ENCODE results near the gene OTOA.
"Not testable (repeated sequence)": the region's sequence is repeated elsewhere in the genome, so short reads cannot be mapped to it uniquely, and the experiment has no call there.

Gene OTOA

DNA sequence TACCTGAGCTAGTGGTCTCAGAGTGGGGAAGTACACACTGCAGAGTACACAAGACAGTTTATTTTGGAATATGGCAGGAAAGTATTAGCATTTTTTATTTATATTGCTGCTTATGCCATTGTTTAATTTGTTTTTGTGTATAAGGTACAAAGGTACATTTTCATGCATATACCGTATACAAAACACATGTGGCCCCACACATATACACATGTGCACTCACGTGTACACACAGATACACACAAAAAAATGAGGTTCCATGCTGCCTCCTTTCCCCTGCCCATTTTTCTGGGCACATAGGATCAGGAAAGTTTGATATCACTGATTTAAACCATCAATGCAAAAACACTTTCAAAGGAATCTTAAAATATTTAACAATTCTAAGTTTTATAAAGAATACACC lies 24.3 kb upstream of the OTOA start:
- in situ Hi-C loops (cut with MboI; ENCODE audit: low sequenced_read_pairs): no loop called here

DNA sequence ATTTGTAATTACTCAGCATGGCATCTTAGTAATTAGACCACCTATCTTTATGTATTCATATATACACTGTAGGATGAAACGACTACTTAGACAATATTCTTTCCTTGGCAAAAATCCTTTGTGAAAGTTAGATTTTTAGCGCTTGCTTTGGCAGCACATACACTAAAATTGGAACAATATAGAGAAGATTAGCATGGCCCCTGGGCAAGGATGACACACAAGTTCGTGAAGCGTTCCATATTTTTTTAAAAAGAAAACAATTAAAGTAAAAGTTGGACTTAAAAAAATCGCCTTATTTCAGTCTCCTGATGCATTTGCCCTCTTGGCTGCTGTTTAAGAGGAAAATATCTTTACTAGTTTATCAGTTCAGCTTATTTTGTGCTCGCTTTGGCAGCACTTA lies 21.9 kb upstream of the OTOA start:
- in situ Hi-C loops (cut with MboI; ENCODE audit: low sequenced_read_pairs): no loop called here

DNA sequence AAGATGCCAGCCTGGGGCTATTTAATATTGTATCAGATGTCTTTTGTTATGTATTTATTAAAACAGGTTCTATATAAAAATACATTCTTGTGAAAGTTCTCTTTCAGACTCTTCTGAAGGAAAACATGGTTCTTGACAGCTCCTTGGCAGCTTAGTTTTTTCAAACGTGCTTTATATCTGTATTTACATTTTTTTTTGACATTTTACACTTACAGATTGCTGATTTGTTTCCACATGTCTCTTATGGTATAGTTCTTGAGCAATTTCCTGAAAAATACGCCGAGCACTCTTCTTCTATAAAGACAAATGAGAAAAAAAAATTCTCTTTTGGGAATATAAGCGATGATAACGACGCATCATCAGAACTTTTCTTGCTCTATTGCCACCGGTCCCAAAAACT lies 20.9 kb upstream of the OTOA start:
- in situ Hi-C loops (cut with MboI; ENCODE audit: low sequenced_read_pairs): no loop called here

DNA sequence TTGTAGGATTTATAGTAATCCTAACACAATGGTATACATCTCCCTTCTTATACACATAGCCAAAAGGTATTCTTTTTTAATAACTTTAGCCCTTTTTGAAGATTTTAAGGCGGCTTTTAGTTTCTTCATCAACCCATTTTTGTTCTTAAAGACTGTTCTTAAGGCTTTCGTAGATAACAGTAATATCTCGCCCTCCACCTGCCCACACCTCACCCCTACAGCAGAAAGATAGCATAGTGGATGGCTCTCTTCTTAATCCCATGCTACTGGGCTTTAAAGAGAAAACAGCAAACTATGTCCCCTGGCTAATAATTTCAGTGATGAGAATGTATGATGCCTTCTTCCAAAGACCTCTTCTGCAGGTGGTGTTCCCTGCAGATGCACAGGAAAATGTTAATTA lies 20.0 kb upstream of the OTOA start:
- in situ Hi-C loops (cut with MboI; ENCODE audit: low sequenced_read_pairs): no loop called here

DNA sequence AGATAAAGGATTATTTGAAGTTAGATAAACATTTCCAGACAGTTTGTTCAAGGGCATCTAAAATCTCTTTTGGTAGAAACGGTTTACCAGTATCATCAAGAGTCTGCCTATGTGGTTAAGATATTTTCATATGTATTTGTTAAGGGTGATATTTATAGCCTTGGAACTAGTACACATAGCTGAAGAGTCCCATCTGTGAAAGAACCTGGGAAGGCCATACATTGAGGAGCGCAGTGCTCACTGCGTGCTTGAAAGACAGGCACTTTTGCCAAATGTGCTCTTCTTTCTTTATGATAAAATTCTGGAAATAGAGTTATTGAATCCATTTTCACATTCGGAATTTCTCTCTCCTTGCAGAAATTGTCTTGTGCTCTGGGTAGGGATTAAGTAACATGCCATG lies 19.1 kb upstream of the OTOA start:
- in situ Hi-C loops (cut with MboI; ENCODE audit: low sequenced_read_pairs): no loop called here

DNA sequence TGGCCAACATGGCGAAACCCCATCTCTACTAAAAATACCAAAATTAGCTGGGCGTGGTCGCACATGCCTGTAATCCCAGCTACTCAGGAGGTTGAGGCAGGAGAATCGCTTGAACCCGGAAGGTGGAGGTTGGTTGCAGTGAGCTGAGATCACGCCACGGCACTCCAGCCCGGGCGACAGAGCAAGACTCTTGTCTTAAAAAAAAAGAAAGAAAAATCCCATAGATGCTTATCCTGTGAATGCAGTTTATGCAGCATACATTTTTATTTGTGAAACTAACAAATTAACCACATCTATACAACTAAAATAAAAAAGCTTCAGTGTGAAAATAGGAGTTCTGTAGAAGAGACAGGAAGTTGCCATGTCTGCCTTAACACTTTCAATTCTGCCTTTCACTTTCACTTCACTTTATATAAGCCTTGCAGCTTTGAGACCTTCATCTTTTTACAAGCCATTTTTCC lies 18.5 kb upstream of the OTOA start:
- in situ Hi-C loops (cut with MboI; ENCODE audit: low sequenced_read_pairs): no loop called here

DNA sequence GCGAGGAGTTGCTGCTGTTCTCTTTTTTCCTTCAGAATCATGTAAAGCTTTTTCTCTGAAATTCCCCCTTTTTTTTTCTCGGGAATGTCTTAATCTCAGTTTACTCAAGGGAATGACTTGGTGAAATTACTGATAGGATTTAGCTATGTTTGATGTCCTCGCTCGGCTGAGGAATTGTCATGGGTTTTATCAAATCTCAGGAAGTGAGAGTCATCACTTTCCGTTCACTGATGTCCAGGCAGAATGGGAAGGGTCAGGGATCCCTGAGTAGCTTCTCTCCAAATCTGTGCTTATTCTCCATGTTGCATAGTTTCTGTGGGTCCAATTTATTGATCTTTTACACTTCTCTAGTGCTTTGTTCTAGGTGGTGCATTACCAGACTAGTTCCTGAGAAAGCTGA lies 17.7 kb upstream of the OTOA start:
- in situ Hi-C loops (cut with MboI; ENCODE audit: low sequenced_read_pairs): no loop called here

DNA sequence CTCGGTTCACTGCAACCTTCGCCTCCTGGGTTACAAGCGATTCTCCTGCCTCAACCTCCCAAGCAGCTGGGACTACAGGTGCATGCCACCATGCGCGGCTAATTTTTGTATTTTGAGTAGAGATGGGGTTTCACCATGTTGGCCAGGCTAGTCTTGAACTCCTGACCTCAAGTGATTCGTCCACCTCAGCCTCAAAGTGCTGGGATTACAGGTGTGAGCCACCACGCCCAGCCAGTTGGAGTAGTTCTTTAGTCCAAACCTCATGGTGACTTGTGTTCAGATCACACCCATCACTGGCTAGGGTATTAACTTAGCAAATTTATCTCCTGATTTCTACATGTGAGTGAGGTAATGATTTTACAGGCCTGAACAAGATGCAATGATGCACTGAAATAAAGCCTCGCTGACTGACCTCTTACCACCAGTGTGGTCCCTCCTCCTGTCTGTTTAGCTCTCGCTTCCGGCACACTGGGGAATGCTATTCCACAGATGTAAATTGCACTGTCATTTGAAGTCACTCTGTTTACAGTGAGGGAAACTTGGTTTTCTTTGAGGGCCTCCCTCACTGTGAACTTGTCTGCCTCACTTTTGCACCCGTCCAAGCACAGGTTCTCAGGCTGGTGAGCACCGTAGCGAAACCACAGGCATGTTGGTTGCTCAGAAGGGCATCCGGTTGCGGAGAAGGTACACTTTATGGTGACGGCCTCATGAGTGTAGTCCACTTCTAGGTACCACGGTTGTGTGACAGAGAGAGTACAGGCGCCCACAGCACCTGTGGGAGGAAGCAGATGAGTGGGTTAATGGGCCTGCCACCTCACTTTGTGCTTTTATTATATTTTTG lies 16.8 kb upstream of the OTOA start:
- in situ Hi-C loops (cut with MboI; ENCODE audit: low sequenced_read_pairs): no loop called here

DNA sequence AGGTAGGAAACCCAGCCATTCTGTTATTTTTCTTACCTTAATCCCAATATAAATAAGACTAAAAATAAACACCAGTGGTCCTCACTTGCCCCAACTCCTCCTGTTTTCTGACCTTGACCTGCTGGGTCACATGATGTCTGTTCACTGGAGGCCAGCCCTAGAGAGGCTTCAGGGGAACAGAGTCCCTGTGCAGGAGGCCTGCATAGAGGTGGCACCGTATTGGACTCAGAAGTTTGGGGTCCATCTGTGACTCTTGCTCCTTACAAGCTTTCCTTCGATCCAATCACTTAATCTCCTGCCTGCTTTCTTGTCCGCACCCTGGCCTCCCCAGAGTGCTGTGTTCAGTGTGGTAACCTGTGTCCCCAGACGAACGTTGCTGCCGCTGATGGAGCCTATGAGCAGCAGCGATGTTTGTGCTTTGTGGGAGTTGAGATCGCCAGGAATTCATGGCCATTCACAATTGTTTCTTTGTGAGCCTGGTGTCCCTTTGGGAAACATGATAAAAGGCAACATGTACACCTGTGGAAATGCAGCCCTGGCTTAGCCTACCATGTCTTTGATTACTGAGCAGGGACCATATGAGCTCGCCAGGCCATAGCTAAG lies 16.1 kb upstream of the OTOA start:
- in situ Hi-C loops (cut with MboI; ENCODE audit: low sequenced_read_pairs): no loop called here

DNA sequence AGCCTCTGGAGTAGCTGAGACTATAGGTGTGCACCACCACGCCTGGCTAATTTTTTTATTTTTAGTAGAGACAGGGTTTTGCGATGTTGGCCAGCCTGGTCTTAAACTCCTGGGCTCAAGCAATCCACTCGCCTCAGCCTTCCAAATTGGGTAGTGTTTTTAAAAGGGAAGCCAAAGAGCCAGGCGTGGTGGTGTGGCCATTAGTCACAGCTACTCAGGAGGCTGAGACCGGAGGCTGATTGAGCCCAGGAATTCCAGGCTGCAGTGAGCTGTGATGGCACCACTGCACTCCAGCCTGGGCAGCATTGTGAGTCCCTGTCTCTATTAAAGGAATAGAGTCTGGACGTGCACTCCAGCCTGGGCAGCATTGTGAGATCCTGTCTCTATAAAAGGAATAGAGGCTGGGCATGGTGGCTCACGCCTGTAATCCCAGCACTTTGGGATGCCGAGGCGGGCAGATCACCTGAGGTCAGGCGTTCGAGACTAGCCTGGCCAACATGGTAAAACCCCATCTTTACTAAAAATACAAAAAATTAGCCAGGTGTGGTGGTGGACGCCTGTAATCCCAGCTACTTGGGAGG lies 13.9 kb upstream of the OTOA start:
- in situ Hi-C loops (cut with MboI; ENCODE audit: low sequenced_read_pairs): not testable (repeated sequence)

DNA sequence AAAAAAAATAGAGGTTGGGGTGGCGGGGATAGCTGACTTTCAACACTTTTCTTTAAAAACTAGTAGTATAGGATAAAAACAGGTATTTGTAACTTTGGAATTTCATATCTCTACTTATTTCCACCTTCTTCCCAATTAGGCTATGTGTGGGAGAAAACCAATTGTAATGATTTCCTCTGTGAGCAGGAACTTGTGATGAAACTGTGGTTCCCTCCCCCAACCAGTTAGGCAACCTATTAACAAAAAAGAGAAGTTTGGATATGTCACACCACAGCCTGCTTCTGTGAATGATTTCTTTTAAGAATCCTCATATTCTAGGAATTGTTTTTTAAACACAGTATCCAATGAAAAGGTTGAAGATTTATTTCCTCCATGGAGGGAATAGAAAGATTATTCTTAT lies 13.2 kb upstream of the OTOA start:
- in situ Hi-C loops (cut with MboI; ENCODE audit: low sequenced_read_pairs): no loop called here

DNA sequence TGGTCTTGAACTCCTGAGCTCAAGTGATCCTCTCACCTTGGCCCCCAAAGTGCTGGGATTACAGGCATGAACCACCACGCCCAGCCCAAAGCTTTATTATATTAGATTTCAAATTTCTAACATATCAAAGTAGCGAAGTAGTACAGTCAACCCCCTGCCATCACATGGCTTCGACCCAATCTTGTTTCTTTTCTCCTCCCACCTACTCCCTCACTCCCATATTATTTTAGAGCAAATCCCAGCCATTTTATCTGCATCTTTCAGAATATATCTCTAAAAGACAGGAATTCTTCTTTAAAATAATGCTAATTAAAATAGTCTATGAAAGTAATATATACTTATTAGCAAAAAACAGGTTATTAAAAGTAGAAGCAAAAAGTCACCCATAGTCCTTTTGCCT lies 12.3 kb upstream of the OTOA start:
- in situ Hi-C loops (cut with MboI; ENCODE audit: low sequenced_read_pairs): no loop called here

DNA sequence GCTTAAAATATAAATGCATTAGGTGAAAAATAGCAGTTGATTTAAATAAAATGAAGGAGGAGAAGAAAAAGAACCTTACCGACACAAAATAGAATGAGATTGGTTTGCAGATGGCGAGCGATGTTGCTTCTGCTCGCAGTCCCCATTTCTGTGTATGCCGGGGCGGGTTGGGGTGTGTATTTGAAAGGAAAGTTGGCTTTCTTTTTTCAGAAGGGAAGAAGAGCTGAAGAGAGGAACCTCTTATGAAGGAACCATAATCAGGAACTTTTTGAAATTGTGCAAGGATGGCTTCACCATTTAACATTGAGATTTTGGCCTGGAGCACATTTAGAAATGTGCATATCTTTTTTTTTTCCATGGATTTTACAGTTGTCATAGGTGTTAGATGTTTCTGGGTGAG lies 11.3 kb upstream of the OTOA start, which contains the start of gene IGSF6:
TSS of gene IGSF6 (minus strand) at position 156 of the 400 bp plus-strand sequence. CDS start at position 146, 10 bp downstream.
- in situ Hi-C loops (cut with MboI; ENCODE audit: low sequenced_read_pairs): no loop called here

DNA sequence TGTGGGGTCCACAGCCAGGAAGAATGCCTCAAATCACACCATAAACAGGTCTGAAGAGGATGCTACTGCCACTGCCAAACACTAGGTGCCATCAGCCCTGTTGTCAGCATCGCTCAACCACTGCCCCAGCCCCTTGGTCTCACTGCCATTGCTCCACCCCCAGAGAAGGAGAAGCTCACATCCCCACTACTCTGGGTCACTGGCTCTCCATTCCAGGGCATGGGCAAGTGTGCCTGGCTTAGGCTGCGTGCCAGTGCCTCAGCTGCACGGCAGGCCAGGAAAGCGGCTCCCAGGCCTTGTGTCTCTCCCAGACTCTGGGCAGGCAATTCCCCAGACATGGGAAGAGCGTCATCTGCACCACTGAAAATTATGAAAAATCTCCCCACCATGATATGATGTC lies 10.2 kb upstream of the OTOA start:
- in situ Hi-C loops (cut with MboI; ENCODE audit: low sequenced_read_pairs): no loop called here

DNA sequence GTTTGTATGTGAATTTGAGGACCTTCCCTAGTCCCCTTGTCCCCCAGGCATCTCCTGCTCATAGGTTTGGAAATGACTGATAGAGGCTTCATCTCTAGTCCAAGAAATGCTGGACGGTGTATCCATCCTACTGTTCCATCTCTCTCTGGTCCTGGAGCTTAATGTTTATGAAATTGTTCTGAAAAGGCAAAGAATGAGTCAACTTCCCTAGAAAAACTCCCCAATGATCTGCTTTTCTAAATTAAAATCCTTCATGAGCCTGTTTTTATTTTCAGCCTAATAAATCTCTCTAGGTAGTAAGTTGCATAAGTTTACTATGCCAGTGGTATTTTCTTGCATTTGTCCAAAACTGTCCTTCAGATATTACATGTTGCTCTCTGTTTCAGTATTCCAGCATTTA lies 9.3 kb upstream of the OTOA start:
- in situ Hi-C loops (cut with MboI; ENCODE audit: low sequenced_read_pairs): no loop called here

DNA sequence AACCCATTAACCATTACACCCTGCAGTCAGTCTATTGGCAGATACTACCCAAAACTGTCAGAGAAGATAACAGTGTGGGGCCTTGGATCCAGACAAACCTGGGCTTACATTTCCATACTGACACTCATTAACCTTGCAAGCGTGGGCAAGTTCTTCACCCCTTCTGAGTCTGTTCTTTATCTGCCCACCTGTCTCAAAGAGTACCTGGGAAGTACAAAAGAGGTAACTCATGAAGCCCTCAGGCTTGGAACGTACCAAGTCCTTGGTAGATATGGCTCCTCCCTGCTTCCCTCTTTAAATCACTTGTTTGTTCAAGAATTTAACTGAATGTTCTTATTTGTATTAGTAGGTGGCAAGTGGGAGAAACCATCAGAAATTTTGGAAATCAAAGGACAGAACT lies 8.9 kb upstream of the OTOA start:
- in situ Hi-C loops (cut with MboI; ENCODE audit: low sequenced_read_pairs): no loop called here

DNA sequence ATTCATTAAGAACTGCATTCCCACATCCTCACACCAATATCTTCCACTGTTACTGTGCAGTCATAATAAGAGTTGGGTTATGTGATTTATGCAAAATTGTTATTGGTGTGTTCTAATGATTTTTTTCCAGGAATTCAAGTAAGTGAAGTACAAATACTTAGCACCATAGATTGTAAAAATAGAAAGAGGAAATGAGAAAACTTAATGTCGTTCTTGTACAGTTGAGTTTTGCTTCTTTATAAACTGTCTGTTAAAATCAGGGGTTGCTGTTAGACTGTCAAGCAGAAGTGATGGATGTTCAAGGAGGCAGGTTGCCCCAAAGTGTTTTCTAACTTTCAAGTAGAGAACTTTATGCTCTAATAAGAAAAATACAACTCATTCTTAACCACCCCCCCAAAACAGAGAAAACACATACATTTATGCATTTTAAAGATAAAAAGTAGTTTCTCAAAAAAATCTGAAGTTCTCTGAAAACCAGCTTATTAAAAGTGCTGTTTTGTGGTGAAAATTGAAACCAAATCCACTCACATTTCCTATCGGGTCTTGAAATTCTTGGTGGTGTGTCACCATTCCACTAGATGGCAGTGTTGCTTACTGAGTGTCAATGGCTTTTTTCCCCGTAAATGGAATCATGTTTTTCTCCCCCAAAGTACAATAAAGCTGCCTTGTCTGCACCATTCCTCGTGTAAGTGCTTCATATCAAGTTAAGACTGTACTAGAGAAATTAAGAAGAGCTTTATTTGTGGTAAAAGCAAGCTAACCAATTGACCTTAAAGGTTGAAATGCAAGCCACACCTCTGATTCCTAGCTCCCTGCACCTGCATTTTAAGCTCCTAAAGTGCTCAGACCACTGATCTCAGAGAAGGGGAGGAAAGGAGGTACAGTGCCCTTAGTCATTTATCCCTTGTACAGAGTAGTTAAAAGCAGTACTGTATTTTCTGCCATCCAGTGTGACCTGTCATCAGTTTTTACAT lies 6.7 kb upstream of the OTOA start:
- in situ Hi-C loops (cut with MboI; ENCODE audit: low sequenced_read_pairs): no loop called here

DNA sequence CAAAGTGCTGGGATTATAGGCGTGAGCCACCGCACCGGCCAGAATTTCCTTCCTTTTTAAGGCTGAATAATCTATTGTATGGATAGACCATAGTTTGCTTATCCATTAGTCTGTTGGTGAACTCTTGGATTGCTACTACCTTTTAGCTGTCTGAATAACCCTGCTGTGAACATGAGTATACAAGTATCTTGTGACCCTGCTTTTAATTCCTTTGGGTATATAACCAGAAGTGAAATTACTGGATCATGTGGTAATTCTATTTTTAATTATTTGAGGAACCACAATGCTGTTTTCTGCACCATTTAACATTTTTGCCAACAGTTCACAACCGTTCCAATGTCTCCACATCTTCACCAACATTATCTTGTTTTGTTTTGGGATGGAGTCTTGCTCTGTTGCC lies 4.6 kb upstream of the OTOA start:
- in situ Hi-C loops (cut with MboI; ENCODE audit: low sequenced_read_pairs): no loop called here

DNA sequence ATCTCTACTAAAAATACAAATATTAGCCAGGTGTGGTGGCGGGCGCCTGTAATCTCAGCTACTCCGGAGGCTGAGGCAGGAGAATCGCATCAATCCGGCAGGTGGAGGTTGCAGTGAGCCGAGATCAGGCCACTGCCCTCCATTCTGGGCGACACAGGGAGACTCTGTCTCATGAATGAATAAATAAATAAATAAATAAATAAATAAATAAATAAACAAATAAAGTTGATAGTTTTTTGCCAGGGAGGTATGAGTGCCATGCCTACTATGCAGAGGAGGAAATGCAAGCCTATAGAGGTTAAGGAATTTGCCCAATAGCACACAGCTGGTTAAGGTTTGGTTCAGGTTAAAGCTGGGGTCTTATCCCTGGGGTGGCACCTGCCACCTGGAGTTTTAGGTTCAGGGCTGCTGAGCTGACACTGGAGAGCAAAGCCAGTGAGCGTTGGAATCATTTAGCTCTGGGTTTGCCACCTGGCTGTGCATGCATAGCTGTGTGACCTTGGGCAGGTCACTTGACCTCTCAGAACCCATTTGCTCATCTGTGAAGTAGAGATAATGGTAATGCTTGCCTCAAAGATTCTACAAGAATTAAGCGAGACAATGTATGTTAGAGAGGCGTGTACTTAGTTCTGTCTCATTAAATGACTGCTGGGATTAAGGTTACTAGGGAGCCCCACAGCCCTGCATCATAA lies 1.2 kb downstream of the OTOA start:
- in situ Hi-C loops (cut with MboI; ENCODE audit: low sequenced_read_pairs): no loop called here

DNA sequence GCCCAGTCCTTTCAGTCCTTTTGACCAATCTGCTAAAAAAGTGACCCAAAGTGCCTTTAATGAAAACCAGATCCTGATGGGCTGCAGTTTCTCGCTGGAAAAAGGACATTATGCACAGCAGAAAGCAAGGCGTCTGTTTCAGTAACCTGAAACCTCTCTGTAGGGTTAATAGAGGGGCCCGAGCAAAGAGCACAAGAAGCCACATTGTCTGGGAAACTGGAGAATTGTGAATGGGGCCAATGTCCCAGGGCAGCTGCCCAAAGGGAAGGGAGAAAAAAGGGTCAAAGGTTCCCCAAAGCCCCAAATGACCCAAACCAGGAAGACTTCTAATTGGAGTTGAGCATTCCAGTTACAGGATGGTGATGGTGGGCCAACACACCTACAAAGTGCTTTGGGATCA lies 3.0 kb downstream of the OTOA start:
- in situ Hi-C loops (cut with MboI; ENCODE audit: low sequenced_read_pairs): no loop called here

Data from HL-60/S4 treated with phorbol 12-myristate 13-acetate at 8.2 ng/mL for 4 days and 3 days (cell line).